ENCODE data around the gene MT3.
"Not testable (repeated sequence)": the region's sequence is repeated elsewhere in the genome, so short reads cannot be mapped to it uniquely, and the experiment has no call there.

- not testable (repeated sequence) for TF ChIP-seq CTCF, POLR2A (IDR thresholded peaks at IDR 0.05)
Measured at GRCh38 chr16:56623184-56623583, 33.9 kb downstream of the MT3 start.

Data from Peyer's patch (tissue), 4 donors.